Thyroid gland (tissue), 4 donors: ENCODE data around the gene CAV2. TPM values are rescaled to one million over a fixed set of nuclear protein-coding genes. Genes with fewer than 3 reads are reported as not detected.

Source experiments
- DNase-seq, 2 donors: peaks; one replicate each; pipeline ENCODE4 v3.0.0-alpha.2; 2019
- H3K27ac ChIP-seq, 3 donors: fragments of 200-600 bp; sonication (generic); 1 replicate in 2 of 3; 2 replicates in 1 of 3; pipeline ENCODE4 v1.5.1; 2016 to 2019; ENCODE audit warnings: mild to moderate bottlenecking in 1 of 3, moderate library complexity in 1 of 3
- H3K27me3 ChIP-seq: fragments of 200-600 bp; sonication (generic); one replicate; pipeline ENCODE4 v1.5.1; 2019
- H3K36me3 ChIP-seq, 2 donors: fragments of 200-600 bp; sonication (generic); one replicate each; pipeline ENCODE4 v1.5.1; 2016 to 2019
- H3K4me1 ChIP-seq, 2 donors: fragments of 200-600 bp; sonication (generic); one replicate each; pipeline ENCODE4 v1.5.1; 2017 to 2019
- H3K4me3 ChIP-seq, 3 donors: fragments of 200-600 bp; sonication (generic); replicated peaks in 1 of 3; 1 replicate in 2 of 3; 2 replicates in 1 of 3; pipeline ENCODE4 v1.5.1; 2016; ENCODE audit warnings: mild to moderate bottlenecking in 1 of 3
- H3K9me3 ChIP-seq: fragments of 200-600 bp; sonication (generic); one replicate; pipeline ENCODE4 v1.5.1; 2017
- CTCF ChIP-seq, 6 experiments: fragments of 200-600 bp in 3 of 6; fragments of 450-650 bp in 3 of 6; sonication (generic) in 3 of 6; IDR thresholded peaks; one replicate each; pipeline ENCODE4 v1.5.1; 2016 to 2019; ENCODE audit warnings: antibody characterized with exemption in 6 of 6, mild to moderate bottlenecking in 2 of 6, inconsistent platforms in 1 of 6, moderate library complexity in 1 of 6
- POLR2A ChIP-seq, 2 donors: fragments of 450-650 bp; IDR thresholded peaks; one replicate each; pipeline ENCODE4 v1.6.1; 2017; ENCODE audit warnings: antibody characterized with exemption in 2 of 2, mild to moderate bottlenecking in 2 of 2, moderate library complexity in 1 of 2
- WGBS, 2 donors: methylation state at CpG; one replicate each; pipeline ENCODE4 v1.1.5; 2017; 5-methylcytosine and 5-hydroxymethylcytosine counted together
- intact Hi-C: fragments of 100-400 bp; cut with DNase I; formaldehyde crosslinking; loops from one replicate; pipeline ENCODE4 v1.15.1; 2023
- total RNA-seq, 4 donors: library from RNA; depleted of rRNA; stranded (reverse); fragments of >200 nt; gene quantifications; one replicate each; pipeline ENCODE4 v1.2.3, GENCODE V29; 2016

The CAV2 gene
- total RNA-seq, 4 donors from 2014 or later: 210 to 331 (median 239) TPM

- Histone ChIP-seq H3K27me3 (no peaks in the 10 kb centered on the region), H3K9me3 (no peaks in the 10 kb centered on the region), H3K4me1 (peaks cover 13 to 14% of the 10 kb centered on the region in 2 donors), H3K27ac (peak overlapping the region; percentile 15 to 77 (median 48)), H3K4me3 (no peak overlapping the region), H3K36me3 (no peaks in the 10 kb centered on the region)
- DNase-seq: no peak
- TF ChIP-seq CTCF (IDR thresholded peaks at IDR 0.05) (no peak), POLR2A (IDR thresholded peaks at IDR 0.05) (no peak)
- WGBS, 2 donors: 75 to 80% methylated on average over 4 of the region's 4 CpGs
- intact Hi-C loops: no loop called here
Measured at GRCh38 chr7:116512520-116513188, 13.1 kb downstream of the CAV2 start.

GRCh38 chr7:116515584-116515983 lies 16.0 kb downstream of the CAV2 start:
- TF ChIP-seq CTCF (IDR thresholded peaks at IDR 0.05) (no peak), POLR2A (IDR thresholded peaks at IDR 0.05) (no peak)
- H3K4me3 ChIP-seq: no peak overlapping the region
- no peaks in the 10 kb centered on the region for H3K9me3 ChIP-seq
- peaks cover 7% of the 10 kb centered on the region in 2 donors for H3K4me1 ChIP-seq
- no peaks in the 10 kb centered on the region for H3K27me3 ChIP-seq
- DNase-seq: no peak
- H3K36me3 ChIP-seq: no peaks in the 10 kb centered on the region
- no peak overlapping the region for H3K27ac ChIP-seq
- intact Hi-C loops: no loop called here

- no peak overlapping the region for H3K4me3 ChIP-seq
- no peak for TF ChIP-seq CTCF (IDR thresholded peaks at IDR 0.05)
- no peak for TF ChIP-seq POLR2A (IDR thresholded peaks at IDR 0.05)
- intact Hi-C loops: no loop called here
- DNase-seq: no peak
- no peaks in the 10 kb centered on the region for H3K27me3 ChIP-seq
- peaks cover 0 to 5% of the 10 kb centered on the region in 2 donors for H3K4me1 ChIP-seq
- H3K36me3 ChIP-seq: no peaks in the 10 kb centered on the region
- no peaks in the 10 kb centered on the region for H3K9me3 ChIP-seq
- H3K27ac ChIP-seq: no peak overlapping the region
Measured at GRCh38 chr7:116516324-116516723, 16.8 kb downstream of the CAV2 start.

GRCh38 chr7:116517626-116518025 lies 18.1 kb downstream of the CAV2 start:
- TF ChIP-seq POLR2A (IDR thresholded peaks at IDR 0.05): no peak
- Histone ChIP-seq H3K36me3 (no peaks in the 10 kb centered on the region), H3K4me3 (no peak overlapping the region), H3K9me3 (no peaks in the 10 kb centered on the region), H3K27ac (no peak overlapping the region), H3K4me1 (peaks cover 2 to 16% of the 10 kb centered on the region in 2 donors), H3K27me3 (no peaks in the 10 kb centered on the region)
- intact Hi-C loops: no loop called here
- DNase-seq: no peak
- 100% methylated on average over 1 of the region's 1 CpG for WGBS, 2 donors

GRCh38 chr7:116518961-116519360 lies 19.4 kb downstream of the CAV2 start:
- DNase-seq: no peak
- no peaks in the 10 kb centered on the region for H3K36me3 ChIP-seq
- intact Hi-C loops: no loop called here
- H3K27me3 ChIP-seq: no peaks in the 10 kb centered on the region
- no peak overlapping the region for H3K27ac ChIP-seq
- no peak for TF ChIP-seq POLR2A (IDR thresholded peaks at IDR 0.05)
- no peak for TF ChIP-seq CTCF (IDR thresholded peaks at IDR 0.05)
- no peak overlapping the region for H3K4me3 ChIP-seq
- no peaks in the 10 kb centered on the region for H3K9me3 ChIP-seq
- H3K4me1 ChIP-seq: peaks cover 4 to 19% of the 10 kb centered on the region in 2 donors
